ENCODE measurements around the gene FBXL14. TPM values are rescaled to one million over a fixed set of nuclear protein-coding genes. Genes with fewer than 3 reads are reported as not detected.

Gene FBXL14
- total and polyA plus RNA-seq, 12 donors: 1.5 to 8.4 (median 6.5) TPM

DNA sequence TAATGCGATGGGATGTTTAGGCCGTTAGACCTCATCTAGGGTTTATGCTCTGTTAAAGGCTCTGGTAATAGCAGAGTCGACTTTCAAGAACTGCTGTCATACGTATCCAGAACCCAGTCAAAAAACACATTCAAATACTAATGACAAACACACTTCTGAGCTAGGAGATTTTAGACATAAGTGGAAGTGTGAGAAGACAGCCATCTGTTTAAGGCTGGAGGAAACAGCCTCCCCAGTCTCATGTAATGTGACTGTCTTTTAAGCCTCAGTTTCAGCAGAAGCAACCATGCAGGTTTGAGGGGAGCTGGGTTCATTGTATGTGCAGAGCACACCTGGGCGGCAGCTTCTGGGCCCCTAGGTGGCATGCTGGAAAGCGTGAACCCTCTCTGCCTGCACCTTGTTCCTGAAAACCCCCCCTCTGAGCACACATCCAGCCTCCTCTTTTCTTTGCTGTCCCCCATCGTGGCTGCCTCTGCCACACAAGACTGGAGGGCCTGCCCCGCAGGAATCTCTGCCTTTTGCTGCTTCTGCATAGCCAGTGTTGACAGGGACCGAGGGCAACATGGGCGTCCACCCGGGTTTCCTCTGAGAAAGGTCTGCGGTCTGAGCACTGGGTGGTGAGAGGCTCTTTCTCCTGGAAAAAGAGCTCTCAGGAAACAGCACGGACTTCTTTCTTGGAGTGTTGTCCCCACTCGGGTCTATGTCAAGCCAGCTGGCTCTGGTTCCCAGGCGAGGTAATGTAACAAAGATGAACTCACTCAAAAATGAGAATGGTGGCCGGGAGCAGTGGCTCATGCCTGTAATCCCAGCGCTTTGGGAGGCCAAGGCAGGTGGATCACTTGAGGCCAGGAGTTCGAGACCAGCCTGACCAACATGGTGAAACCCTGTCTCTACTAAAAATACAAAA lies 46.2 kb upstream of the FBXL14 start:
- no peak for DNase-seq
- Histone ChIP-seq H3K27ac (no peak overlapping the region), H3K9me3 (no peaks in the 10 kb centered on the region), H3K4me1 (peaks cover 3 to 28% (median 17%) of the 10 kb centered on the region in 9 donors), H3K36me3 (no peaks in the 10 kb centered on the region), H3K27me3 (peaks cover 0 to 4% (median 0%) of the 10 kb centered on the region in 7 donors), H3K4me3 (no peak overlapping the region)
- WGBS, 2 donors: 73 to 77% methylated on average over 18 of the region's 18 CpGs
- intact Hi-C loops (cut with DNase I): loop anchor here in 2 of 10 donors (5.0 to 10.0 kb wide), 2 partner anchors 292 to 294 kb away; no protein-coding TSS in a partner anchor
- no peak for ATAC-seq
- TF ChIP-seq, protein P1, sequence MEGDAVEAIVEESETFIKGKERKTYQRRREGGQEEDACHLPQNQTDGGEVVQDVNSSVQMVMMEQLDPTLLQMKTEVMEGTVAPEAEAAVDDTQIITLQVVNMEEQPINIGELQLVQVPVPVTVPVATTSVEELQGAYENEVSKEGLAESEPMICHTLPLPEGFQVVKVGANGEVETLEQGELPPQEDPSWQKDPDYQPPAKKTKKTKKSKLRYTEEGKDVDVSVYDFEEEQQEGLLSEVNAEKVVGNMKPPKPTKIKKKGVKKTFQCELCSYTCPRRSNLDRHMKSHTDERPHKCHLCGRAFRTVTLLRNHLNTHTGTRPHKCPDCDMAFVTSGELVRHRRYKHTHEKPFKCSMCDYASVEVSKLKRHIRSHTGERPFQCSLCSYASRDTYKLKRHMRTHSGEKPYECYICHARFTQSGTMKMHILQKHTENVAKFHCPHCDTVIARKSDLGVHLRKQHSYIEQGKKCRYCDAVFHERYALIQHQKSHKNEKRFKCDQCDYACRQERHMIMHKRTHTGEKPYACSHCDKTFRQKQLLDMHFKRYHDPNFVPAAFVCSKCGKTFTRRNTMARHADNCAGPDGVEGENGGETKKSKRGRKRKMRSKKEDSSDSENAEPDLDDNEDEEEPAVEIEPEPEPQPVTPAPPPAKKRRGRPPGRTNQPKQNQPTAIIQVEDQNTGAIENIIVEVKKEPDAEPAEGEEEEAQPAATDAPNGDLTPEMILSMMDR (IDR thresholded peaks at IDR 0.05): no peak

DNA sequence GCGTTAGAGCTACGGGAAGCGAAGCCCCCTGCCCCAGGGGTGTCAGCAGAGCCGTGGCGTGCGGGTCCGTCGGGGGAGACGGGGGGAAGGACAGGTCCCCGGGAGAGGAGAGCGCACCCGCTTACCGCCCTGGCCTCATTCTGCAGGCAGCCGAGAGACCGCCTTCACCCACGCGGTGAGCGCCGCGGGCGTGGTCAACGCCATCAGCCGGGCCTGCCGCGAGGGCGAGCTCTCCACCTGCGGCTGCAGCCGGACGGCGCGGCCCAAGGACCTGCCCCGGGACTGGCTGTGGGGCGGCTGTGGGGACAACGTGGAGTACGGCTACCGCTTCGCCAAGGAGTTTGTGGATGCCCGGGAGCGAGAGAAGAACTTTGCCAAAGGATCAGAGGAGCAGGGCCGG lies 45.2 kb upstream of the FBXL14 start:
- peaks cover 0 to 26% (median 14%) of the 10 kb centered on the region in 9 donors for H3K4me1 ChIP-seq
- DNase-seq (no peak), ATAC-seq (peak in 2 of 8 donors; percentile 28 to 32)
- H3K27ac ChIP-seq: no peak overlapping the region
- peak overlapping the region in 1 of 10 donors; percentile 14 for H3K4me3 ChIP-seq
- 76 to 79% methylated on average over 40 of the region's 40 CpGs for WGBS, 2 donors
- no peaks in the 10 kb centered on the region for H3K36me3 ChIP-seq
- H3K9me3 ChIP-seq: no peaks in the 10 kb centered on the region
- intact Hi-C loops (cut with DNase I): no loop called here
- TF ChIP-seq, protein P1 (IDR thresholded peaks at IDR 0.05): no peak
- H3K27me3 ChIP-seq: peaks cover 0 to 4% (median 0%) of the 10 kb centered on the region in 7 donors

- Histone ChIP-seq H3K9me3 (no peaks in the 10 kb centered on the region), H3K4me1 (peaks cover 0 to 25% (median 10%) of the 10 kb centered on the region in 9 donors), H3K27ac (no peak overlapping the region), H3K4me3 (no peak overlapping the region), H3K36me3 (no peaks in the 10 kb centered on the region), H3K27me3 (peaks cover 0 to 4% (median 0%) of the 10 kb centered on the region in 7 donors)
- DNase-seq (no peak), ATAC-seq (peak in 1 of 8 donors; percentile 29)
- TF ChIP-seq, protein P1 (IDR thresholded peaks at IDR 0.05): no peak
- intact Hi-C loops (cut with DNase I): no loop called here
- WGBS, 2 donors: 82 to 88% methylated on average over 5 of the region's 5 CpGs
Measured at GRCh38 chr12:1638203-1638602, 43.8 kb upstream of the FBXL14 start.

DNA sequence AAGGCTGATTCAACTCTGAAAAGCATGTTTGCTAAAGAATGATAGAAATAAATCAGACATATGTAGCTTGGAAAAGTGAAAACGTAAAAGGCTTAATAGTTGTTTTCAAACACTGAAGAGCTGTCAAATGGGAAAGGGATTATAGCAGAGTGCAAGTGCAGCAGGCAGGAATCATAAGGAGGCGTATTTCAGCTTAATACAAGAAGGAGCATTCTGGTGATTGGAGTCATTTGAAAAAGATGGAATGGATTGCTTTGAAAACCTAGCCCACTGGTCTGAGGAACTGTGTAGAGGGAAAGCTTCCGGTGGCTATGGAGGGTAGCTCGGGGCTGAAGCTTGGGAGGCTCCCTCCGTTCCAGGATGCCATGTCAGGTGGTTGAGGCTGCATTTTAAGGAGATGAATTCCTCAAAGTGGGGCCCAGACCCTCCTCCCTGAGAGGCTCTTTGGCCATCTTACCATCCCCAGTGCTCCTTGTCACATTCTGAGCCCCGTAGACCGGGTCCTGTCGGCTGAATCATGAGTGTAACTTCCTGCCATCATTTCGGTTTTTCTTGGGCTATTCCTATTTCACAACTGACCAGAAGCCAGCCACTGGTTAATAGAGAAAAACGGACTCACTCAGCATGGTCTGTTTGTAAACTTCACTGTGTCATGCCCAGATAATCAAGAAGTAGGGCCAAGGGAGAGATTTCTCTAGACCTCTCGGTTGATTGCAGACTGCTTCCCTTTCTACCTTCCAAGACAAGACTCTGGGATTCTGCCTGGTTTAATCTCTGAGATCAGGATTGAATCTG lies 41.1 kb upstream of the FBXL14 start:
- Histone ChIP-seq H3K4me3 (no peak overlapping the region), H3K9me3 (no peaks in the 10 kb centered on the region), H3K4me1 (peaks cover 0 to 36% (median 18%) of the 10 kb centered on the region in 9 donors), H3K27ac (peak overlapping the region in 1 of 10 donors; percentile 57), H3K36me3 (no peaks in the 10 kb centered on the region), H3K27me3 (peaks cover 0 to 16% (median 0%) of the 10 kb centered on the region in 7 donors)
- TF ChIP-seq, protein P1 (IDR thresholded peaks at IDR 0.05): no peak
- ATAC-seq (no peak), DNase-seq (no peak)
- intact Hi-C loops (cut with DNase I): no loop called here
- 86 to 90% methylated on average over 11 of the region's 11 CpGs for WGBS, 2 donors

Measured in heart right ventricle (tissue), 16 donors.